ENCODE data around the gene DYNC1H1.

DNA sequence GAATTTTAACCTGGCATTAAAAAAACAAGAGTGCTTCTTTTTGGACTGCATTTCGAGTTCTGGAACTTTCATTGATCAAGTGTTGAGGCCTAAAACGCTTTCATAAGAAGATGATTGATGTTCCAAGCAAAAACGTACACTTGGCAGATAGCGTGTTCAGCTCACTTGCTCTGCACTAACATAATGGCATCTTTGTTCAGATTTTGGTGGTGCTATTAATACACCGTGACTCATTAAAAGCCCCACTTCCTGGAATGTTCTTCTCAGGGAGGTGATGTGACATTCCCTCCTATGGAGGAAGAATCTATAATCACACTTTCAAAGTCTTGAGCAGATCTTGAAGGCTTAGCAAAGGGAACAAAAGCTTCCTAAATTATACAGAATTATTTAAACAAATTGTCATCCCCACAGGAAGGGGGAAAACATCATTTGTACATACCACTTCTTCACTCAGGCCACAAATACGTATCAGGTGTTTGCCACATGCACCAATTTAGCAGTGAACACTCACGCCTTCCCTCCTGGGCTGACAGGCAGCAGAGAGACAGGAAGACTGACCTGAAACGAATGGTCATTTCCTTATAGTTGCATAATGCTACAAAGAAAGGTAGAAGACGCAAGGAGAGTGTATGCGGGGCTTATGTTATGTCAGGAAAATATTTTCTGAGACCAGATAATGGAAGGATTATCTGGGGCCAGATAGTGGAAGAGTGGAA, 107.1 kb downstream of the DYNC1H1 start:
- TF ChIP-seq, protein P1, sequence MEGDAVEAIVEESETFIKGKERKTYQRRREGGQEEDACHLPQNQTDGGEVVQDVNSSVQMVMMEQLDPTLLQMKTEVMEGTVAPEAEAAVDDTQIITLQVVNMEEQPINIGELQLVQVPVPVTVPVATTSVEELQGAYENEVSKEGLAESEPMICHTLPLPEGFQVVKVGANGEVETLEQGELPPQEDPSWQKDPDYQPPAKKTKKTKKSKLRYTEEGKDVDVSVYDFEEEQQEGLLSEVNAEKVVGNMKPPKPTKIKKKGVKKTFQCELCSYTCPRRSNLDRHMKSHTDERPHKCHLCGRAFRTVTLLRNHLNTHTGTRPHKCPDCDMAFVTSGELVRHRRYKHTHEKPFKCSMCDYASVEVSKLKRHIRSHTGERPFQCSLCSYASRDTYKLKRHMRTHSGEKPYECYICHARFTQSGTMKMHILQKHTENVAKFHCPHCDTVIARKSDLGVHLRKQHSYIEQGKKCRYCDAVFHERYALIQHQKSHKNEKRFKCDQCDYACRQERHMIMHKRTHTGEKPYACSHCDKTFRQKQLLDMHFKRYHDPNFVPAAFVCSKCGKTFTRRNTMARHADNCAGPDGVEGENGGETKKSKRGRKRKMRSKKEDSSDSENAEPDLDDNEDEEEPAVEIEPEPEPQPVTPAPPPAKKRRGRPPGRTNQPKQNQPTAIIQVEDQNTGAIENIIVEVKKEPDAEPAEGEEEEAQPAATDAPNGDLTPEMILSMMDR (IDR thresholded peaks at IDR 0.05; ENCODE audit: insufficient read depth, low read depth, low read length): no peak
- no peak for TF ChIP-seq EZH2 (IDR thresholded peaks at IDR 0.05; ENCODE audit: insufficient read depth, low read length)

All from astrocyte (in vitro differentiated cells and primary cell).